Activated T-cell treated with anti-CD3 and anti-CD28 coated beads, Interleukin-2, amount 50 U/mL, for 24 hours (primary cell): ENCODE data around the gene NEB.

ENCODE experiments used
- DNase-seq: peaks from one replicate; pipeline ENCODE4 v3.0.0-alpha.2; 2020
- H3K27ac Mint-ChIP-seq: 2 replicates; pipeline ENCODE4 v1.8.0; 2020; ENCODE audit warnings: mild to moderate bottlenecking, mixed read lengths
- H3K27me3 Mint-ChIP-seq: 2 replicates; pipeline ENCODE4 v1.8.0; 2020; ENCODE audit warnings: mixed read lengths
- H3K36me3 Mint-ChIP-seq: 2 replicates; pipeline ENCODE4 v1.8.0; 2020; ENCODE audit warnings: low read depth, mixed read lengths
- H3K4me1 Mint-ChIP-seq: 2 replicates; pipeline ENCODE4 v1.8.0; 2020; ENCODE audit warnings: low read depth, mixed read lengths
- H3K4me3 Mint-ChIP-seq: 2 replicates; pipeline ENCODE4 v1.8.0; 2020; ENCODE audit warnings: mild to moderate bottlenecking, moderate library complexity, mixed read lengths
- H3K9me3 Mint-ChIP-seq: 2 replicates; pipeline ENCODE4 v1.8.0; 2020; ENCODE audit warnings: mixed read lengths

Gene NEB

DNA sequence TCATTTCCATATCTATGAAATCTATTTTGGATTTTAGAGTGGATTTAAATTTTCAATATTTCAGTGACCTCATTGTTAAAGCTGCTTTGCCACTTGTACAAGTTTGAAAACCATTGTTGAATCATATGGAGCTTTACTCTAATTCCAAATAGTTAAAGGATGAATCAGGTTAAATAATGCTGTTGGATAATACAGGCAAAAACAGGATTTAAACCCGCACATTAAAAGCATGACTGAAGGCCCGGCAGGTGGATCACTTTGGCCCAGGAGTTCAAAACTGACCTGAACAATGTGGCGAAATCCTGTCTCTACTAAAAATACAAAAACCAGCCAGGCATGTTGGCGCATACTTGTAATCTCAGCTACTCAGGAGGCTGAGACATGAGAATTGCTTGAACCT lies 256.3 kb downstream of the NEB start:
- Mint-ChIP-seq H3K27me3 (no peaks in the 10 kb centered on the region), H3K4me3 (no peak overlapping the region), H3K36me3 (peaks cover 95% of the 10 kb centered on the region)

DNA sequence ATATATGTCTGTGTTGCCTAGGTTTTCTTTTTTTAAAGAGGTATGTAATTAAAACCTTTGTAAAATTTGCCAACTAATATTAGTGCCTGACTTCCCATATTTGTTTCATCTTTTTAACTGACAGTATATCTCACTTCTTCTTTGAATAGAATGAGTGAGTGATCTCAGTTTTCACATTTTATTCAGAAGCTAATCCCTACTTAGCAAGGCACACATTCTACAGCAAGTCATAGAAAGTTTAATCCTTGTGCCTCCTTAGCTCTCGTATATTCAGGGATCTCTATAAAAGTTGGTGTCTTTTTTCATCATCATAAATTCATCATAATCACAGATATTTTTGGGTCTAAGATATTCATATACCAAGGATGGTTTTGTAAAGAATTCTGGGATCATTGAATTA lies 258.0 kb downstream of the NEB start:
- Mint-ChIP-seq H3K36me3 (peaks cover 96% of the 10 kb centered on the region), H3K27me3 (no peaks in the 10 kb centered on the region), H3K4me1 (peaks cover 26% of the 10 kb centered on the region), H3K27ac (no peak overlapping the region), H3K9me3 (peaks cover 4% of the 10 kb centered on the region), H3K4me3 (no peak overlapping the region)
- DNase-seq: no peak

More for the DNA sequence above, 256.3 kb downstream of the NEB start:
- H3K27ac Mint-ChIP-seq: no peak overlapping the region
- H3K9me3 Mint-ChIP-seq: peaks cover 12% of the 10 kb centered on the region
- DNase-seq: no peak
- H3K4me1 Mint-ChIP-seq: peaks cover 31% of the 10 kb centered on the region

DNA sequence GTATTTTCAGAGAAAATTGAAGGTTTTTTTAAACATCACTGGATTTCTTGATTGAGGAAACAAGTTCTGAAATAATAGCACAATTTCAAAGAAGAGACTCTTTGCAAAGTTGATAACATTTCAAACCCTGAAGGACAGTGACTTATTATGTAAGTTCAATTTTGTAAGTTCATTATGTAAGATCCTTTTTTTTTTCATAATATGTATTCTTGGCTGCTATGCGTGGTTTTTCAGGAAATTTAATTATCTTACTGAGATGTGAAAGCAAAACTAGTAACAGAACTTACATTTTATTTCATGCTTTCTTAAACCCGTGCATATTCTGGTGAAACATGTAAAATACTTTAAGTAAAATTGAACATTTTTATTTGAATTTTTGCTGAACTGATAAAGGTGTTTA lies 259.2 kb downstream of the NEB start:
- Mint-ChIP-seq H3K27me3 (no peaks in the 10 kb centered on the region), H3K36me3 (peaks cover 96% of the 10 kb centered on the region), H3K9me3 (no peaks in the 10 kb centered on the region), H3K4me3 (no peak overlapping the region), H3K4me1 (peaks cover 16% of the 10 kb centered on the region), H3K27ac (no peak overlapping the region)
- DNase-seq: no peak

DNA sequence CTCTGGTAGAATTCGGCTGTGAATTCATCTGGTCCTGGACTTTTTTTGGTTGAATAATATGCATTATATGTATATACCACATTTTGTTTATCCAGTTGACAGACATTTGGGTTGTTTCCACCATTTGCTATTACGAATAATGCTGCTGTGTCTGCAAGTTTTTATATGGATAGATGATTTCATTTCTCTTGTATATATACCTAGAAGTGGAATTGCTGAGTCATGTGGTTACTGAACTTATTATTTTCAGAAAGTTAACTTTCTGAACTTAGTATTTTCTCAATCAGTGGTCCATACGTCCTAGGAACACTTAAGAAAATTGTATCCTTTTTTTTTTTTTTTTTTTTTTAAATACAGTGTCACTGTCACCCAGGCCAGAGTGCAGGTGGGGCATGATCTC lies 261.3 kb downstream of the NEB start:
- no peaks in the 10 kb centered on the region for H3K27me3 Mint-ChIP-seq
- no peak overlapping the region for H3K27ac Mint-ChIP-seq
- no peak for DNase-seq
- H3K4me1 Mint-ChIP-seq: peaks cover 12% of the 10 kb centered on the region
- H3K4me3 Mint-ChIP-seq: no peak overlapping the region
- peaks cover 96% of the 10 kb centered on the region for H3K36me3 Mint-ChIP-seq
- no peaks in the 10 kb centered on the region for H3K9me3 Mint-ChIP-seq

DNA sequence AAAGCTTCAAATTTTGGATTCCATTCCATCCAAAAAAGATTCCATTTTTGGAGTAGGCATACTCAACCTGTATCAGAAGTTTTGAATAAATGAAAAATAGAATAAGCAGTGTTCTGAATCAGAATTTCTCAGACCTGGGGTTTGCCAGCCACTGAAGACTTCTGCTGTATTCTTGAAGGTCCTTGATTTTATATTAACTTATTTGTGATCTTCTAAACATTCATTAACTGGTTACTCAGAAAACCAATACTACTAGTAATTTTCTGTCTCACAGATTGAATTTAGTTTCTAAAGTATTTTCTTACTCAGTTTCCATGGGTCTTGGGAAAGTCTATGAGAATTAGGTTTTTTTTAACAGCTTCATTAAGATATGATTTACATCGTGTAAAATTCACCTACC lies 263.7 kb downstream of the NEB start:
- no peak overlapping the region for H3K27ac Mint-ChIP-seq
- peaks cover 98% of the 10 kb centered on the region for H3K36me3 Mint-ChIP-seq
- no peaks in the 10 kb centered on the region for H3K9me3 Mint-ChIP-seq
- H3K4me1 Mint-ChIP-seq: peaks cover 13% of the 10 kb centered on the region
- no peak overlapping the region for H3K4me3 Mint-ChIP-seq
- no peaks in the 10 kb centered on the region for H3K27me3 Mint-ChIP-seq
- DNase-seq: no peak

DNA sequence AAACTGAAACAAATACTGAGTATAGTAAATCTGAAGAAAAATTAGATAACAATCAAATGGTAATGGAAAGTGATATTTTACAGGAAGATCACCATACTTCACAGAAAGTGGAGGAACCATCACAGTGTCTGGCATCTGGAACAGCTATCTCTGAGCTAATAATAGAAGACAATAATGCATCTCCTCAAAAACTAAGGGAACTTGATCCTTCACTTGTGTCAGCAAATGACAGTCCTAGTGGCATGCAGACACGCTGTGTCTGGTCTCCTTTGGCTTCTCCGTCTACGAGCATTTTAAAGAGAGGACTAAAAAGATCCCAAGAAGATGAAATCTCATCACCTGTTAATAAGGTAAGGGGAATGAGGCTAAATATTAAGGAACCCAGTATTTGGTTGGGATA lies 268.5 kb downstream of the NEB start:
- H3K27me3 Mint-ChIP-seq: no peaks in the 10 kb centered on the region
- no peaks in the 10 kb centered on the region for H3K9me3 Mint-ChIP-seq
- peaks cover 97% of the 10 kb centered on the region for H3K36me3 Mint-ChIP-seq
- H3K27ac Mint-ChIP-seq: no peak overlapping the region
- no peak for DNase-seq
- peaks cover 12% of the 10 kb centered on the region for H3K4me1 Mint-ChIP-seq
- no peak overlapping the region for H3K4me3 Mint-ChIP-seq

DNA sequence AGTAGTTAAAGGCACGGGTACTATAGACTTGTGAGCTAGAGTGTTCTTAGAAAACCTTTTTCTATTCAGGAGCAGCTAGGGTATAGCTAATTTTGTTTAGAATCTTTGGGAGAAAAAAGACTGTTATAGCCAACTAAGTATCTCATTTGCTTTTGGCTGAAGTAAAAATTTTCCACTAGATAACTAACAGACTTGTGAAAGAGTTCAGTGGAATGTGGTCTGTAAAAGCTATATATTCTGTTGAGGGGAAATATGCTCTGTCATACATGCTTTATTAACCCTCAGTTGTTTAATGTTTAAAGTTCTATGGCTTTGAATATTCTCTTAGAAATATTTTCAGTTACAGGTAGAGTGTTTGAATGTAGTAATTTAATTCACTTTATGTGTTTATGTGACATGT lies 274.9 kb downstream of the NEB start:
- Mint-ChIP-seq H3K27me3 (no peaks in the 10 kb centered on the region), H3K4me1 (peaks cover 1% of the 10 kb centered on the region), H3K9me3 (no peaks in the 10 kb centered on the region), H3K36me3 (peaks cover 92% of the 10 kb centered on the region), H3K4me3 (no peak overlapping the region), H3K27ac (no peak overlapping the region)
- DNase-seq: no peak

DNA sequence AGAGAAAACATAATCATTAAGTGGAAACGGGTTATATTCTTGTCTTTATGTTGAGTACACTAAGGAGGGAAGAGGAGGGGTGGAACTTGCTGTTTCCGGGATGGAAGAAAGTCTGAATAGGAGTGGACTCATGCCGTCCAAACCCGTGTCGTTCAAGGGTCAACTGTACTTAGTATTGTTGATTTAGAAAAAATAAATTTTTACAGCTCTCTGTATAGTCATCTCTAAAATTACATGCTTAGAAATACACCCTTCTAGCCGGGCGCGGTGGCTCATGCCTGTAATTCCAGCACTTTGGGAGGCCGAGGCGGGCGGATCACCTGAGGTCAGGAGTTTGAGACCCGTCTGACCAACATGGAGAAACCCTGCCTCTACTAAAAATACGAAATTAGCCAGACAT lies 295.1 kb downstream of the NEB start:
- Mint-ChIP-seq H3K4me1 (peaks cover 6% of the 10 kb centered on the region), H3K36me3 (peaks cover 88% of the 10 kb centered on the region), H3K27me3 (no peaks in the 10 kb centered on the region), H3K27ac (no peak overlapping the region), H3K9me3 (no peaks in the 10 kb centered on the region), H3K4me3 (no peak overlapping the region)
- DNase-seq: no peak

DNA sequence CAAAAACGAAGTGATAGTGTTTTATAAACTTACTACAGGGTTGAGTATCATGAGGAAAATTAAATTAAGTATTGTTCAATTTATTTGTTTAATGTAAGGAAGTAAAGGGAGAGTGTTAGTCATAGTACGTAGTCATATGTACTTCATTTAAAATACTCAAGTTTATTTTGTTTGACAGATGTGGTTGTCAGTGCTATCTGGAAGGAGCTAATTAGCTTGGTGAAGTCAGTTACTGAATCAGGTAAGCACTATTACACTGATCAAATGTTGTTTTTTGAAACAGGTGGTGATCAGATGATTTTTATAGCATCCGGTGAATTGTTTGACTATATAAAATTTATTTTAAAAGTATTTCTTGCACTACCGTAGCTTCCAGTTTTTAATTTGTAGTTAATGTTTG lies 295.8 kb downstream of the NEB start:
- H3K9me3 Mint-ChIP-seq: no peaks in the 10 kb centered on the region
- no peak overlapping the region for H3K4me3 Mint-ChIP-seq
- peaks cover 88% of the 10 kb centered on the region for H3K36me3 Mint-ChIP-seq
- H3K4me1 Mint-ChIP-seq: peaks cover 6% of the 10 kb centered on the region
- no peak overlapping the region for H3K27ac Mint-ChIP-seq
- no peak for DNase-seq
- no peaks in the 10 kb centered on the region for H3K27me3 Mint-ChIP-seq

DNA sequence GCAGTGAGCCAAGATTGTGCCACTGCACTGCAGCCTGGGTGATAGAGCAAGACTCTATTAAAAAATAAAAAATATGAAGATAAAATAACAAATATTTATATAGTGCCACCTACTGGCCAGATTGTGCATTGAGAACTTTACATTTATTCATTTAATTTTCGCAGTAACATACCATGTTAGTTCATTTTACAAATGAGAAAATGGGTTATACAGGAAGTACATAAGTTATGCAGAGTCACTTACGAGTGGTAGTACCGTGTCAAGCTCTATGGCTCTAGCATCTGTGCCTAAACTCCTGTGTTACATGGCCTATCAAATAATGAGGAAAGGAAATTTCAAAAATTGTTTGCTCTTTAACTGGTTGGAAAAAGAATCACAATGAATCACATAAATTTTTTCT lies 296.6 kb downstream of the NEB start:
- Mint-ChIP-seq H3K4me3 (no peak overlapping the region), H3K27me3 (no peaks in the 10 kb centered on the region), H3K36me3 (peaks cover 87% of the 10 kb centered on the region), H3K27ac (peak overlapping the region; percentile 26), H3K4me1 (peaks cover 10% of the 10 kb centered on the region), H3K9me3 (no peaks in the 10 kb centered on the region)
- DNase-seq: no peak
